ENCODE measurements around the gene KCTD21. TPM values are rescaled to one million over a fixed set of nuclear protein-coding genes. Genes with fewer than 3 reads are reported as not detected.

The KCTD21 gene
- total RNA-seq, 1 experiment from 2014 or later, result 3.0 TPM

DNA sequence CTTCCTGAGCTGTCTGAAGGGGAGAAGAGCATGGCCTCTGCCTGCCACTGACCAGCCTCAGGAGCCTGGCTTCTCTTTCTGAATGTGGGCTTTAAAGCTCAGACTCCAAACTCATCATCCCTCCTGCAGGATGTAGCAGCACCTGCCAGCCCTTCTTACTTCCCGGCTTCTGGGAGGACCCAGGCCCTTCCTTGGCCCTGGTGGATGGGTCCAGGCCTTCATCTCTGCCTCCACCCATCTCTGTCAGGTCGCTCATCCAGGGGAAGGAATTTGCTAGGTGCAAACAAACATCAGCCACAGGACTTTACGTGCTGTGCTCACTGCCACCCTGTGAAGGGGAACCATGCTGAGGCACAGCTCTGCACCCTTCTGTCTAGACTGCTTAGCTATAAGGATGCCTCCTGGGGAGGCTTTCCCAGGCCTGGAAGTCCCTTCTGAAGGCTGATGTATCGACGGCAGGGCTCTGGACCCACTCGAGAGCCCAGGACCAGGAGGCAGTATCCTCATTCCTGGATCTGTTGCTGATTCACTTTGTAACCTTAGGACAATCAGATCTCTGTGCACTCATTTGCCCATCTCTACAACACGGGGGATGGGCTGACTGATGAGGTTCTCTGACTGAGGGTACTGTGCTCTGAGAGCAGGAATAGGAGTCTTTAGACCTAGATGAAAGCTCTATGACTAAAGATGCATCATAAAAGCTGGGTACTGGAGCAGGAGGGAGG is 31.2 kb upstream of the KCTD21 start:
- Histone ChIP-seq H3K79me2 (ENCODE audit: insufficient read depth, low read length) (no peaks in the 10 kb centered on the region), H3K27ac (ENCODE audit: low read depth, low read length) (no peak overlapping the region), H3K9me2 (ENCODE audit: insufficient read depth) (no peaks in the 10 kb centered on the region), H3K9ac (ENCODE audit: low read length) (no peak overlapping the region), H2AFZ (ENCODE audit: low read depth, low read length, poor library complexity, severe bottlenecking) (no peak overlapping the region), H3K36me3 (ENCODE audit: control insufficient read depth in 1 of 2, insufficient read depth in 2 of 2, low read length in 2 of 2) (peaks cover 0 to 4% of the 10 kb centered on the region in 2 experiments; a peak in 1 of 4 replicates), H3K4me1 (ENCODE audit: control insufficient read depth in 1 of 2, insufficient read depth in 2 of 2, low read length in 2 of 2) (peaks cover 0 to 7% of the 10 kb centered on the region in 2 experiments; a peak in 2 of 4 replicates), H3K9me3 (ENCODE audit: control insufficient read depth in 1 of 2, insufficient read depth in 1 of 2, low read depth in 1 of 2, low read length in 2 of 2) (no peaks in the 10 kb centered on the region), H3K4me3 (replicated peaks in 1 of 2; ENCODE audit: low read depth in 1 of 2, low read length in 2 of 2) (no peak overlapping the region), H4K20me1 (ENCODE audit: insufficient read depth) (no peaks in the 10 kb centered on the region), H3K4me2 (ENCODE audit: low read length) (no peak overlapping the region), H3K27me3 (ENCODE audit: insufficient read depth, low read length) (no peaks in the 10 kb centered on the region)
- intact Hi-C loops (cut with micrococcal nuclease), result no loop called here
- BruUV-seq (replicated peaks), result no TSS peak
- no peak for TF ChIP-seq EZH2 (IDR thresholded peaks at IDR 0.05)
- TF ChIP-seq POLR2A (IDR thresholded peaks at IDR 0.05; ENCODE audit: borderline replicate concordance, extremely low read depth, insufficient read depth, insufficient read length), result no peak
- TF ChIP-seq, protein P1, sequence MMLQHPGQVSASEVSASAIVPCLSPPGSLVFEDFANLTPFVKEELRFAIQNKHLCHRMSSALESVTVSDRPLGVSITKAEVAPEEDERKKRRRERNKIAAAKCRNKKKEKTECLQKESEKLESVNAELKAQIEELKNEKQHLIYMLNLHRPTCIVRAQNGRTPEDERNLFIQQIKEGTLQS (IDR thresholded peaks at IDR 0.05), result no peak
- TF ChIP-seq SRF (IDR thresholded peaks at IDR 0.05; ENCODE audit: low read depth), result no peak
- TF ChIP-seq, protein P2, sequence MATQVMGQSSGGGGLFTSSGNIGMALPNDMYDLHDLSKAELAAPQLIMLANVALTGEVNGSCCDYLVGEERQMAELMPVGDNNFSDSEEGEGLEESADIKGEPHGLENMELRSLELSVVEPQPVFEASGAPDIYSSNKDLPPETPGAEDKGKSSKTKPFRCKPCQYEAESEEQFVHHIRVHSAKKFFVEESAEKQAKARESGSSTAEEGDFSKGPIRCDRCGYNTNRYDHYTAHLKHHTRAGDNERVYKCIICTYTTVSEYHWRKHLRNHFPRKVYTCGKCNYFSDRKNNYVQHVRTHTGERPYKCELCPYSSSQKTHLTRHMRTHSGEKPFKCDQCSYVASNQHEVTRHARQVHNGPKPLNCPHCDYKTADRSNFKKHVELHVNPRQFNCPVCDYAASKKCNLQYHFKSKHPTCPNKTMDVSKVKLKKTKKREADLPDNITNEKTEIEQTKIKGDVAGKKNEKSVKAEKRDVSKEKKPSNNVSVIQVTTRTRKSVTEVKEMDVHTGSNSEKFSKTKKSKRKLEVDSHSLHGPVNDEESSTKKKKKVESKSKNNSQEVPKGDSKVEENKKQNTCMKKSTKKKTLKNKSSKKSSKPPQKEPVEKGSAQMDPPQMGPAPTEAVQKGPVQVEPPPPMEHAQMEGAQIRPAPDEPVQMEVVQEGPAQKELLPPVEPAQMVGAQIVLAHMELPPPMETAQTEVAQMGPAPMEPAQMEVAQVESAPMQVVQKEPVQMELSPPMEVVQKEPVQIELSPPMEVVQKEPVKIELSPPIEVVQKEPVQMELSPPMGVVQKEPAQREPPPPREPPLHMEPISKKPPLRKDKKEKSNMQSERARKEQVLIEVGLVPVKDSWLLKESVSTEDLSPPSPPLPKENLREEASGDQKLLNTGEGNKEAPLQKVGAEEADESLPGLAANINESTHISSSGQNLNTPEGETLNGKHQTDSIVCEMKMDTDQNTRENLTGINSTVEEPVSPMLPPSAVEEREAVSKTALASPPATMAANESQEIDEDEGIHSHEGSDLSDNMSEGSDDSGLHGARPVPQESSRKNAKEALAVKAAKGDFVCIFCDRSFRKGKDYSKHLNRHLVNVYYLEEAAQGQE (IDR thresholded peaks at IDR 0.05; ENCODE audit: low read depth), result no peak
- TF ChIP-seq, protein P3, sequence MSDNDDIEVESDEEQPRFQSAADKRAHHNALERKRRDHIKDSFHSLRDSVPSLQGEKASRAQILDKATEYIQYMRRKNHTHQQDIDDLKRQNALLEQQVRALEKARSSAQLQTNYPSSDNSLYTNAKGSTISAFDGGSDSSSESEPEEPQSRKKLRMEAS (IDR thresholded peaks at IDR 0.05), result no peak
- no peak for TF ChIP-seq ZFX (IDR thresholded peaks at IDR 0.05)
- DNase-seq (ENCODE audit: low read depth, low spot score) (no peak), ATAC-seq (no peak)
- ChIA-PET POLR2A (no interaction called here), RAD21 (ENCODE audit: low non-redundant PET in 1 of 2, low total read pairs in 2 of 2, uncharacterized antibody in 2 of 2, unreplicated experiment in 2 of 2) (no interaction called here), CTCF (interaction anchor here (0.9 kb wide), 1 partner anchor 9 kb away, joined by 3 read pairs; no protein-coding TSS in a partner anchor)

All from HCT116 (cell line).